Activated CD4-positive, alpha-beta T cell treated with anti-CD3 and anti-CD28 coated beads, Interleukin-2, amount 50 U/mL, for 24 hours (primary cell): ENCODE data around the gene CCSER2.
"Not testable (repeated sequence)": the region's sequence is repeated elsewhere in the genome, so short reads cannot be mapped to it uniquely, and the experiment has no call there.

Source experiments
- DNase-seq, 2 donors: peaks; one replicate each; pipeline ENCODE4 v3.0.0-alpha.2; 2020; ENCODE audit warnings: low read depth in 1 of 2, low spot score in 1 of 2

Gene CCSER2

DNA sequence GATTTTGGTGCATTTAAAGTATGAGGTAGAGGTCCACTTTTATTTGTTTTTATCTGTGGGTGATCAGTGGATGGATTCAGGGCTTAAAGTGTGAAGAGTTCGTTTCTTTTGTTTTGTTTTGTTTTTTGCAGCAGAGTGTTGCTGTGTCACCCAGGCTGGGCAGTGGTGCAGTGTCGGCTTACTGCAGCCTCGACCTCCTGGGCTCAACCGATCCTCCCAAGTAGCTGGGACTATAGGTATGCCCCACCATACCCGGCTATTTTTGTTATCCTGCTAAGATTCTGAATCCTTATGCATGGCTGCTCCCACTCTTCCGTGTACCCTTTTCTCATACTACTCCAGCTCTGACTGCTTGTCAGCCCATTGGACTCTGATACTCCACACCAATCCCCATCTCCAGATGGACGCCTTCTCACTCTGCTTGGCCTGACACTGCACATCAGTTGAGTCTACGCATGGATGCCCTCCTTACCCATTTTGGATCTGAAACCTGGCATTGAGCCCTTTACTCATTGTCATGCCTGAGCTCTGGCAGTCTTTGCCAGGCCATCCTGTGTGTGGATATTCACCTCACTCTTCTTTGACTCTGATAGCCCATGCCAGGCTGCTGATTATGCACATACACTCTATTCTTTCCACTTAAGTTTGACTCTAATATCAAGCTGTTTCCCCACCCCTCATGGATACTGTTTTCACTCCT is 119.5 kb downstream of the CCSER2 start:
- DNase-seq: no peak

DNA sequence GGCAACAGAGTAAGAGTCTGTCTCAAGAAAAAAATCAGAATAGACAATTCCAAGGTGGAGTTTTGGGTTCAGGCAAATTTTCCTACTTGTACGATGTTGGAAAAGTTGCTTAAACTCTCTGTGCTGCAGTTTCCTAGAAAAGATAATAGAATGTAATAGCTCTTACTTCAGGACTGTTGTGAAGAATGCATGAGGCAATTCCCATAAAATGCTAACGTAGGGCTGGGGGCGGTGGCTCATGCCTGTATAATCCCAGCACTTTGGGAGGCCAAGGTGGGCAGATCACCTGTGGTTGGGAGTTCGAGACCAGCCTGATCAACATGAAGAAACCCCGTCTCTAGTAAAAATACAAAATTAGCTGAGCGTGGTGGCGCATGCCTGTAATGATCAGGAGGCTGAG is 121.0 kb downstream of the CCSER2 start:
- not testable (repeated sequence) for DNase-seq

DNA sequence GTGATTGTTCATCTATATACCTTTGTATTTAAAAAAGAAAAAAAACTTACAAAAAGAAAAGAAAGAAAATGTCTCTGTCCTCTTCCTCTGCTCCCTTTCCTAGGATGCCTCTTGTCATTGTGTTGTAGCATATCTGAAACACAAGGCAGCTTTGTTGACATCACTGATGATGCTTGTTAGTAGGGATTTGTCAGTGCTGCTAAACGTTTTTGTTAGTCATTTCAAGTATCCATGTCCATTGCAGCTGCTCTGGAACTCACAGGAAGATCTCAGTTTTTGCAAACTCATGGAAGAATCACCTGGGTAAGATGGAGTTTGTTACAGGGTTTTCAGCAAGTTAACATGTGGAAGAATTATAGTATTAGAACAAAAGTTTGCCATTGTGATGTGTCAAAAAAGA is 123.6 kb downstream of the CCSER2 start:
- no peak for DNase-seq

DNA sequence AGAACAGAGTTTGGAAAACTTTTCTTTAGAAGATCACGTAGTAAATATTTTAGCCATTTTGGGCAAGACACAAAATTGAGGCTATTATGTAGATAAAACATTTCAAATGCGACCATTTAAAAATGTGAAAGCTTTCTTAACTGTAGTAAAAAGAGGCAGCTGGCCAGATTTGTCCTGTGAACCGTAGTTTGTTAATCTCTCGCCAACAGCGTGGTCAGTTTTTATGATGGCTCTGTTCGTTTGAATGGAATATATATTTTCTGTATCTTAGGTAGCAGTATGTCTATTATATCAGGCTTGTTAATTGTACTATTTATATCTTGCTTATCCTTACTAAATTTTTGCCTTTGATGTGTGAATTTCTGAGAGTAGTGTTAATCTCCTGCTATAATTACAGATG is 124.9 kb downstream of the CCSER2 start:
- DNase-seq: no peak

DNA sequence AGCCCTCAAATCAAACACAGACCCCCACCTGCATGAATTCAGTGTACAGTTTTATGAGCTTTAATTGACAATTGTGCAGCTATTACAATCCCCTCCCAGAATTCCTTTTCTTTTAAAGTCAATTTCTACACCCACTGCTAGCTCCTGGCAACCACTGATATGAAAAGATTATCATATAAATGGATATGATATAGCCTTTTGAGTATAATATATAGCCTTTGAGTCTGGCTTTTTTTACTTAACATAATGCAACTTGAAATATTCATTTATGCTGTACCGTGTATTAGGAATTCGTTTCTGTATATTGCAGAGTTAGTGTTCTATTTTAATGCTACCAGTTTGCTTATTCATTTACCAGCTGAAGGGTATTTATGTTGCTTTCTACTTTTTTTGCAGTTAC is 127.7 kb downstream of the CCSER2 start:
- DNase-seq: no peak

DNA sequence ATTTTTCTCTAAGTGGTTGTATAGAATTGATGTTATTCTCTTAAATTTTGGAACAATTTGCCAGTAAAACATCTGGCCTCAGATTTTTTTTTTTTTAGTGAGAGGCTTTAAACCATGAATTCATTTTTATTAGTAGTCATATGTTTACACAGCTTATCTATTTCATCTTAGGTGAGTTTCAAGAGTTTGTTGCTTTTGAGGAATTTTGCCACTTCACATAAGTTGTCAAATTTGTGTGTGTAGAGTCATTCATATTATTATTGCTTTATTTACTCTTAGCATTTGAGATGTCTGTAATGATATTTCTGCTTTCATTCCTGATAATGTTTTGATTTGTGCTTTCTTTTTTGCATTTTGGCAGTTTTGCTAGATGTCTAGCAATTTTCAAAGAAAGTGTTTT is 132.1 kb downstream of the CCSER2 start:
- no peak for DNase-seq

DNA sequence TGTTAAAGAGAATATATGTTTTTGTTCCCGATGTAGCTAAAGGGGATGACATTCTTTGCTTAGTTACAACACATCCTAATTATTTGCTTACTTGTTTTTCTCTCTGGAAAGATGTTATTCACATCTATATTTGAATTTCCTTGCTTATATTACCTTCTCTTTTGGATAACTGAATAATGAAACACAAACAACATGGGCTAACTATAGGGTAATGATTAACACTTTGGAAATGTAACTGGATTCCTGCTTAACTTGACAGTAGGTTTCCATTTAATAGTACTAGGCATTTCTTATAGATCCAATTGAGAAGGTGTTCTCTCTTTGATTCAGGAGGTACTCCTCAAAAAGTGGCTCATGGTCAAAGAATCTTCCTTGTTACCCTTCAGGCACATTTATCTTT is 141.1 kb downstream of the CCSER2 start:
- DNase-seq: no peak

DNA sequence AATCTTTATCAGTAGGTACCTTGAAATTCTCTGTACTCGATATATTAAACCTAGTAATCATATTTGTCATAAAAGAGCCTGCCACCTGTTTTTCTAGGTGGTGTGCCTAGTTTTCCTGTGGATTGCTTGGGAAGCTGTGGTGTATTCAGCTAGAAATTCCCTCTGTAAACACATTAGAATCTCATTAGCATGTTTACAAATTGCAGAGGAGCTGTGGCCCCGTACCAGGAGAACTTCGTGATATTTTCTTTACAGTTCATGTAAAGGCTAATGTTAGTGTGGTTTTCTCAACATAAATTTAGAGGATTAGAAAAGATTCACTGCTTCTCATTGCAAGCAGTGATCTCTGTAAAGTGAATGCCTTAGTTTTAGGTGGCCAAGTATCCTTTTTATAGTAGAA is 144.7 kb downstream of the CCSER2 start:
- DNase-seq: no peak

DNA sequence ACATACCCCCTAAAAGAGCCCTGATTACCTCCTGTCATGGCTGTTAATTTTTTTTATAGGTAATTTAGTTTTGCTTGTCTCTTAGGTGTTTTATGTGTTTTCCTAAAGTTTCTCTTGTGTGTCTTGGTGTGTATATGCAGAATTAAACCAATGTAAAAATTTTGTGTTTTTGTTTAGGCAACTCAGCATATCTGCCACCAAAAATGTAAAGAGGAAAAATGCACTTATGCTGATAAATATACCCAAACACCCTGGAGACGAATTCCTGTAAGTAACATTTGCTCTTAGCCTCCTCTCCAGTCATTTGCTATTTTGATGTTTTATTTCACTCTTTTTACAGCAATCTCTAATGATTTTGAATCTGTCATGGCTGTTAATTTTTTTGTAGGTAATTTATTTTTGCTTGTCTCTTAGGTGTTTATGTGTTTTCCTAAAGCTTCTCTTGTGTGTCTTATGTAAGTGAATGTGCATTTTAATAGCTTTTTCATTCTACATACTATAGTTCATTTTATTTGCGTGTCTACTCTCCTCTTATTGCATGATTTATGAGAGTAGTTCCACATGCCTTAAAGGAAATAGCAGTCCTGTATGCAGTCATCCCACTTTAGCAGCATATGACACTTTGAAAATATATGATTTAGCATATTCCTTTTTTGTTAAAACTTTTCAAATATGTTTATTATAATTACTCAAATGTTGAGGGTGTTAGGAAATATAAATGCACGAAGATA is 149.2 kb downstream of the CCSER2 start:
- no peak for DNase-seq

DNA sequence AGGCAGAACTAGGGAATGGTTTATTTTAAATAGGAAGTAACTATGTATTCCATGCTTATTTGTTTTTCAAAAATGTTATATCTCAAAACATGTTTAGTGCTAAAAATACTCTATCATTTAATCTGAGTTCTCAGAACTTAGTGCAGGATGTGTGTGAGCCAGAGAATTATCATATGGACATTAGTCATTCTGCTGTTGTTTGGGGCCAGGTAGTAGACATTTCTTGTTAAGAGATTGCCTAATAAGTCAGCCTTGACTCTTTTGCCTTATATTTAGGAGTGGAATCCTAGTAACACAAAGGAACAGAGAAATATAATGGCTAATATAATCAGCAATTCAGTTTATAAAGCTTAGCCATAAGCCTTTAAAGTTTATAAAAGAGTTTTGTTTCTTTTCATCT is 149.8 kb downstream of the CCSER2 start:
- no peak for DNase-seq

DNA sequence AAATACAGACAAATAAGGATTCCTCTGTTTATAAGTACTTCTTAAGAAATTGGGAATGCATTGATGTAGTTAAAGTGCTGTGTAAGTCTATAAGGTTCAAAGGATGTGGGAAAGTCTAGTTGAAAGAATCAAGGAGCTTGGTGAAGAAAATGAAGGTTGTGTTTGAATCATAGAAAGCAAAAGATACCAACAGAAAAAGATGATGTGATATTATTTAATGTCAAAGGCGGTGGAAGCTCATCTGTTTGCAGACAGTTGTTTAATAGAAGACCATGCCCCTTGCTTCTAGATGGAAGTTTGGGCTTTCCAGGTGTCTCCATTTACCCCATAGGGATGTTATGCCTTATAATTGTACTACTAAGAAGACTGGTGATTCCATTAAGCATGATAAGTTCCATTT is 150.3 kb downstream of the CCSER2 start:
- DNase-seq: no peak

DNA sequence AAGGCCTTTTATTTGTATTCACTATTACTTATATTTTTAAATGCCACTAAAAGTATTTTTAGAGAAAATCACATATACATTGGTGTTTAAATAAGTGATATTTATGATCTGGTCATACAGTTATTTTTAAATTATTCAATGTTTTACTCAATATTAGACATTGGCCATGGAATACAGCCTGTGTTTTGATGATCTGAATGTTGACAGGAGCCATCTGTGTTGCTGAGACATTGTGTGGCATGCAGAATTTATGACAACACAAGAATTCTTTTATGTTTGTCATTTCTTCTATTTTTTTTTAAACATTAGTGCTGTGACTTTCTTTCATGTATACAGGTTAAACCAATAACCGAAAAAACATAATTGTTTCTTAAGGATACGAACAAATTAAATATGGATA is 156.2 kb downstream of the CCSER2 start:
- no peak for DNase-seq

DNA sequence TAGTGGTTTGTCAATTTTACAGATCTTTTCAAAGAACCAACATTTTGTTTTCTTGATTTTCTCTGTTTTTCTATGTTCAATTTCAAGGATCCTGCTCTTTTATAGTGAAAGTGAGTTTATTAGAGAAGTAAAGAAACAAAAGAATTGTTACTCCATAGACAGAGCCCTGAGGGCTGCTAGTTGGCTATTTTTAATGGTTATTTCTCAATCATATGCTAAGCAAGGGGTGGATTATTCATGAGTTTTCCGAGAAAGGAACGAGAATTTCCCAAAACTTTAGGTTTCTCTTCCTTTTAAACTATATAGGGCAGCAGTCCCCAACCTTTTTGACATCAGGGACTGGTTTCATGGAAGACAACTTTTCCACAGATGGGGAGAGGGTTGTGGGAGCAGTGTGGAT is 165.0 kb downstream of the CCSER2 start:
- DNase-seq: no peak

DNA sequence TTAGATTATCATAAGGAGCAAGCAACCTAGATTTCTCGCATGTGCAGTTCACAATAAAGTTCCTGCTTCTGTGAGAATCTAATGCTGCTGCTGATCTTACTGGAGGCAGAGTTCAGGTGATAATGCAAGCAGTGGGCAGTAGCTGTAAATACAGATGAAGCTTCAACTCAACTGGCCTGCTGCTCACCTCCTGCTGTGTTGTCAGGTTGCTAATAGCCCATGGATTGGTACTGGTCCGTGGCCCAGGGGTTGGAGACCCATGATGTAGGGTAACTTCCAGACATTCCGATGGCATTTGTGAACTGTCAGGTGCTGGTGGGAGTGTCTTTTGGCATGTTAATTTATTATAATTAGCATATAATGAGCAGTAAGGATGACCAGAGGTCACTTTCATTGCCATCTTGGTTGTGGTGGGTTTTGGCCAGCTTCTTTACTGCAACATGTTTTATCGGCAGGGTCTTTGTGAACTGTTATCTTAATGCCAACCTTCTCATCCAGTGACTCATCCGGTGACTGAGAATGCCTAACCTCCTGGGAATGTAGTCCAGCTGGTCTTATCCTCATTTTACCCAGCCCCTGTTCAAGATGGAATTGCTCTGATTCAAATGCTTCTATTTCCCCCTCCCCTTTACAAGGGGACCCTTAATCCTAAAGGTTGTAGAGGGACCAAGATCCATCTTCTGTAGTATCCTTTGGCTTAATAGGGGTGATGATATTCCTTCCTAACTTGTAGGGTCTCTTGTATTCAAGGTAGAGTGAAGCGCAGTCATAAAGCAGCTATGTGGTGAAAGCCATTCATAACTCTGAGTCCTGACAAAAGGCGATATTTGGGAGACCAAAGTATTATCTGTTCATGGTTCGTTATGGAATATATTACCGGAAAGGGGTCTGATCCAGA is 165.8 kb downstream of the CCSER2 start:
- DNase-seq: no peak

DNA sequence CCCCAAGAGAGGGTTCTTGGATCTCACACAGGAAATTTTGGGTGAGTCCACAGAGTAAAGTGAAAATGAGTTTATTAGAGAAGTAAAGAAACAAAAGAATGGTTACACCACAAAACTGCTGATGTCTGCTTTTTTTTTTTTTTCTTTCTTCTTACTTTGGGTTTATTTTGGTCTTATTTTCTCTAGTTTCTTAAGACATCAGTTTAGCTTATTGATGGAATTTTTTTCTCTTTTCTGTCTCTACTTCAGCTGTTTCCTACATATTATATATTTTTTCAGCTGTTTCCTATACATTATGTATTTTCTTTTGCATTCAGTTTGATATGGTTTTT is 166.4 kb downstream of the CCSER2 start:
- no peak for DNase-seq

DNA sequence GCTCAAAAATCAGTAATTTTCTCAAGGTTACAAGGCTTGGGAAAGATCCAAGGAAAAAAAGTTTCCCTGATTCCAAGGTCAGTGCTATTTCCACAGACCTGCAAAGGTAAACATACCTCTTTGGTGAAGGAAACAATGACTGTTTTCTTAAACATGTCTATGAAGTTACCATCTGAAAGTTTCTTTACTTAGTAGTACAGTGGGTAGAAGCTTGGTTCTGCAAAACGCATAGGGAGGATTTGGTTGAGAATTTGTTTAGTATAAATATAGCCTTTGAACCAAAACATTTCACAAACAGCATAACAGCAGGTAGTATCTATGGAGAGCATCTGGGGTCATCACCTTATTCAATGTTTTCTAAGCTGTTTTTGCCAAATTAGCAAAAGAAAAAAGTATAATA is 169.6 kb downstream of the CCSER2 start:
- no peak for DNase-seq

DNA sequence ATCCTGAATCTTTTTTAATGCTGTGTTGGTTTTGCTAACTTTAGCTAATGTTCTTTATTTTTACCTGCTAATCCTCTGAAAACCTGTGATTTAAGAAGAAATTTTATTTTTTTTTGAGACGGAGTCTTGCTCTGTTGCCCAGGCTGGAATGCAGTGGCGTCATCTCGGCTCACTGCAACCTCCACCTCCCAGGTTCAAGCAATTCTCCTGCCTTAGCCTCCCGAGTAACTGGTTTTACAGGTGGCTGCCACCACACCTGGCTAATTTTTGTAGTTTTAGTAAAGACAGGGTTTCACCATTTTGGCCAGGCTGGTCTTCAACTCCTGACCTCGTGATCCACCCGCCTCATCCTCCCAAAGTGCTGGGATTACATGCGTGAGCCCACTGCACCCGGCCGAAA is 170.7 kb downstream of the CCSER2 start:
- not testable (repeated sequence) for DNase-seq

DNA sequence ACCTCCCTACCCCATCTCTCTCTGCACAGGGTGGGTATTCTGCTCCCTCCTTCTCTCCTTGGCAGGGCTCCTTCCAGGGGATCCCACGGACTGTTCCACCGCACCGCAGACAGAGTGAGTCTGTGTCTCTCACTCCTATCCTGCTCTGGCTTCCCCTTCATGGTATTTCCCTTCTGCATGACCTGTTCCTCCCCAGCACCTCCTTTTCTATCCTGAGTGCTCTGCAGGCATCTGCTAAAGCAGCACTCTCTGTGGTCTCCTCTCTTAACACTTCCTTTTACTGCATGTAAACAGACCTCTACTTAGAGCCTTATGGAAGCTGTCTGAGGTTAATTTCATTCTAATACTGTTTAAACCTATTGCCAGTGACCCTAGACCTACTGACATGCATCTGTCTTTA is 171.5 kb downstream of the CCSER2 start:
- DNase-seq: no peak

DNA sequence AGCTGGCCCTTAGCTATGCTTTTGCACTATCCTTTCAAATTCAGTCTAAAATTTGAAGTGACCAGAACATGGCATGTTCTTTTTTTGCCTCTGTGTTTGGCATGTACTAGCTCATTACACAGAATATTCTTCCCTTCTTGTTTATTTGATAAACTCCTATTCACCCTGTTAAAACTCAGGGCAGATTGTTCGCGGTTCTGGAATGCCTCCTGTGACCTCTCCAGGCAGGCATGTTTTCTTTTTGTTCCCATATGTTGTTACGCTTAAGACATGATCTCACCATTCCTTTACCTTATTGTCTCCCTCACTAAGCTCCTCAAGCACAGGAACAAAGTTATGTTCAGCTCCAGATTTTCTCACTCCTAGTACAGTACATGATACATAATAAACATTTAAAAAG is 181.7 kb downstream of the CCSER2 start:
- DNase-seq: no peak

DNA sequence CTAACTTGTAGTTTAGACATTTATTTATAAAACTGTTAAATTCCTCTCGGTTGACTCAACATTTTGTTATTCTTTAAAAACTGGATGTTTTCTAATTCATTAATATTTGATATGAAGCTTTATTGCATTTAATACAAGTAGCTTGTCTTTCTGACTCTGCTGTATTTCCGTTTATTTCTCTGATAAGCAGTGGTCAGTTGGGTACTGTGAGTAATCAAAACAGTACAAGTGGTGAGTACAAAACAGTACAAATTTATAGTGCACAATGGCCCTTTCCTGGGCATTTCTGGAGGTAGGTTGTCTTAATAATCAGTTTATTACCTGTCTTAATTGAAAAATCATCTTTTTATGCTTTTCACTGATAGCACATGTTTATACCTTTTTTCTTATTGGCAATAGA is 182.7 kb downstream of the CCSER2 start:
- no peak for DNase-seq

DNA sequence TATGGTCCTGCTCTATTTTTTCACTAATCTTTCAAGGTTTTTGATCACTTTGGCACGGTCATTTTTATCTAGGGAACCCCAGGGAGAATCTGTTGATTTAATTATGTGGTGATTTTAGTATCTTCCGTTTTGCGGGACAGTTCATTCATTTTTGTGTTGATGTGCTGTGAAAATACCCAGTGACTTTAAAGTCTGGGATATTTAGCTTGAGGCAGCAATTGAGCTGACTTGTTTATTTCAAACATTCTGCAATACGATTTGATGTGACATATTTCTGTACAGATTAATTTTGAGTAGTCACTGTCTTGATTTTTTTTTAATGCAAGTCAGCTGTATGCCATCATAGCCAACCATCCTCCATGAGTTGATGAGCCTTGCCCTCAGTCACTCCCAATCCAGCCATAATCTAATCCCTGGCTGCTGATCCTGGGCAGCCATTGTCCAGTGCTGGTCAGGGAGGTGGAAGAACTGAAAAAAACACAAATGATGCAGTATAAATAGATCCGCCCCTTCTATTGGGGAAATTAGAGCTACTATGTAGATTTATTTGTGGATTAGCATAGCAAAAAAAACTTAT is 183.4 kb downstream of the CCSER2 start:
- DNase-seq: no peak

DNA sequence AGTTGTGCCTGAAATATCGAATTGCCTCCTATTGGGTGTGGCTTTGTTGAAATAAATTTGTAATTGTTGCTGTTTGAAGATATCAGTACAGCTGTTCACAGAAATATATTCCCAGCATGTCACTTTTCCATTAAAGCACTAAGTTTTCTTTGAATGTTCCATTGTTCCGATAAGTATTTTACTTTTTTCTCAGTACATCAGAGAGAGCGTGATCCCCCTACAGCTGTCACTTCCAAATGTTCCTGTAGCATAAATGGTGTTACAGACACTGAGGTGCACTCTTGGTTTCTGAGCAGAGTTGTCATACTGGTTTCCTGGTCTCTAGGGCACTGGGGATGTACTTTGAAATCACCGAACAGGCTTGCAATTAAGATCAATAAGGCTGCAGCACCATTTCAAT is 189.2 kb downstream of the CCSER2 start:
- DNase-seq: no peak
